Thyroid gland (tissue), 4 donors: Measurements from ENCODE around the gene KIR2DL1. TPM values are rescaled to one million over a fixed set of nuclear protein-coding genes. Genes with fewer than 3 reads are reported as not detected.
"Not testable (repeated sequence)": the region's sequence is repeated elsewhere in the genome, so short reads cannot be mapped to it uniquely, and the experiment has no call there.

Source experiments
- DNase-seq, 2 donors: peaks; one replicate each; pipeline ENCODE4 v3.0.0-alpha.2; 2019
- H3K27ac ChIP-seq, 3 donors: fragments of 200-600 bp; sonication (generic); 1 replicate in 2 of 3; 2 replicates in 1 of 3; pipeline ENCODE4 v1.5.1; 2016 to 2019; ENCODE audit warnings: mild to moderate bottlenecking in 1 of 3, moderate library complexity in 1 of 3
- H3K27me3 ChIP-seq: fragments of 200-600 bp; sonication (generic); one replicate; pipeline ENCODE4 v1.5.1; 2019
- H3K36me3 ChIP-seq, 2 donors: fragments of 200-600 bp; sonication (generic); one replicate each; pipeline ENCODE4 v1.5.1; 2016 to 2019
- H3K4me1 ChIP-seq, 2 donors: fragments of 200-600 bp; sonication (generic); one replicate each; pipeline ENCODE4 v1.5.1; 2017 to 2019
- H3K4me3 ChIP-seq, 3 donors: fragments of 200-600 bp; sonication (generic); replicated peaks in 1 of 3; 1 replicate in 2 of 3; 2 replicates in 1 of 3; pipeline ENCODE4 v1.5.1; 2016; ENCODE audit warnings: mild to moderate bottlenecking in 1 of 3
- H3K9me3 ChIP-seq: fragments of 200-600 bp; sonication (generic); one replicate; pipeline ENCODE4 v1.5.1; 2017
- CTCF ChIP-seq, 6 experiments: fragments of 200-600 bp in 3 of 6; fragments of 450-650 bp in 3 of 6; sonication (generic) in 3 of 6; IDR thresholded peaks; one replicate each; pipeline ENCODE4 v1.5.1; 2016 to 2019; ENCODE audit warnings: antibody characterized with exemption in 6 of 6, mild to moderate bottlenecking in 2 of 6, inconsistent platforms in 1 of 6, moderate library complexity in 1 of 6
- POLR2A ChIP-seq, 2 donors: fragments of 450-650 bp; IDR thresholded peaks; one replicate each; pipeline ENCODE4 v1.6.1; 2017; ENCODE audit warnings: antibody characterized with exemption in 2 of 2, mild to moderate bottlenecking in 2 of 2, moderate library complexity in 1 of 2
- WGBS, 2 donors: methylation state at CpG; one replicate each; pipeline ENCODE4 v1.1.5; 2017; 5-methylcytosine and 5-hydroxymethylcytosine counted together
- intact Hi-C: fragments of 100-400 bp; cut with DNase I; formaldehyde crosslinking; loops from one replicate; pipeline ENCODE4 v1.15.1; 2023
- small RNA-seq: library from RNA; depleted of rRNA; stranded (forward); fragments of <200 nt; gene quantifications from one replicate; pipeline ENCODE3, GENCODE V24; 2016
- total RNA-seq, 4 donors: library from RNA; depleted of rRNA; stranded (reverse); fragments of >200 nt; gene quantifications; one replicate each; pipeline ENCODE4 v1.2.3, GENCODE V29; 2016

The KIR2DL1 gene
- total RNA-seq, 4 donors from 2014 or later, result not detected

- Histone ChIP-seq H3K27me3 (no peaks in the 10 kb centered on the region), H3K9me3 (no peaks in the 10 kb centered on the region), H3K4me3 (no peak overlapping the region), H3K27ac (no peak overlapping the region), H3K4me1 (no peaks in the 10 kb centered on the region), H3K36me3 (no peaks in the 10 kb centered on the region)
- WGBS, 2 donors, result 78 to 82% methylated on average over 15 of the region's 15 CpGs
- DNase-seq, result no peak
- TF ChIP-seq CTCF (IDR thresholded peaks at IDR 0.05) (no peak), POLR2A (IDR thresholded peaks at IDR 0.05) (no peak)
- intact Hi-C loops, result no loop called here
Measured at GRCh38 chr19:54817670-54818536, 48.3 kb downstream of the KIR2DL1 start.

- intact Hi-C loops, H3K4me3 ChIP-seq, H3K36me3 ChIP-seq, DNase-seq, H3K9me3 ChIP-seq, H3K27ac ChIP-seq, H3K27me3 ChIP-seq, H3K4me1 ChIP-seq: not testable (repeated sequence)
- 80 to 82% methylated on average over 4 of the region's 4 CpGs for WGBS, 2 donors
Measured at GRCh38 chr19:54824416-54824815, 54.8 kb downstream of the KIR2DL1 start.

GRCh38 chr19:54825326-54825725, 55.7 kb downstream of the KIR2DL1 start:
- H3K4me1 ChIP-seq, intact Hi-C loops, H3K4me3 ChIP-seq, DNase-seq, H3K9me3 ChIP-seq, H3K27ac ChIP-seq, H3K27me3 ChIP-seq, H3K36me3 ChIP-seq: not testable (repeated sequence)
- WGBS, 2 donors, result 66 to 72% methylated on average over 7 of the region's 7 CpGs

- H3K36me3 ChIP-seq, intact Hi-C loops, H3K4me1 ChIP-seq, H3K4me3 ChIP-seq, H3K27me3 ChIP-seq, DNase-seq, H3K9me3 ChIP-seq, H3K27ac ChIP-seq: not testable (repeated sequence)
- WGBS, 2 donors, result 67 to 77% methylated on average over 8 of the region's 8 CpGs
Measured at GRCh38 chr19:54828064-54828463, 58.5 kb downstream of the KIR2DL1 start.

- WGBS, 2 donors, result 94 to 95% methylated on average over 9 to 14 of the region's 14 CpGs
- DNase-seq, H3K4me1 ChIP-seq, H3K27ac ChIP-seq, H3K9me3 ChIP-seq, H3K27me3 ChIP-seq, H3K36me3 ChIP-seq, intact Hi-C loops, H3K4me3 ChIP-seq: not testable (repeated sequence)
Measured at GRCh38 chr19:54832496-54832895, 62.9 kb downstream of the KIR2DL1 start, which contains the start of gene KIR2DS4. Gene KIR2DS4, plus strand, starts transcription at chr19:54832676.

Small RNAs within 50 kb of the gene (small RNA-seq; reads per million reads assigned to genes)
- not detected for gene KIR3DP1

Other genes with a start within 250 kb of the KIR2DL1 start
- gene LILRA2, start 196.0 kb upstream of the KIR2DL1 start, total RNA-seq, result 1 to 10 TPM in 2 of 4 donors, under 1 TPM in 2; 0.24 to 1.4 (median 0.83) TPM
- gene LILRA1, start 176.2 kb upstream of the KIR2DL1 start, total RNA-seq, result under 1 TPM in 1 of 4 donors, not detected in 3; 0.54 TPM
- 1 to 10 TPM in 1 of 4 donors, under 1 TPM in 3; 0.13 to 1.5 (median 0.44) TPM for gene LILRB1, start 139.3 kb upstream of the KIR2DL1 start, total RNA-seq
- gene LILRB4, start 106.8 kb upstream of the KIR2DL1 start, total RNA-seq, result 1 to 10 TPM; 2.7 to 6.2 (median 3.7) TPM
- gene KIR3DL3, start 45.4 kb upstream of the KIR2DL1 start, total RNA-seq, result not detected
- gene KIR2DL3, start 31.3 kb upstream of the KIR2DL1 start, total RNA-seq, result not detected
- gene KIR2DL4, start 33.8 kb downstream of the KIR2DL1 start, total RNA-seq, result not detected
- not detected for gene KIR3DL1, start 46.7 kb downstream of the KIR2DL1 start, total RNA-seq
- not detected for gene KIR2DS4, start 62.9 kb downstream of the KIR2DL1 start, total RNA-seq
- gene KIR3DL2, start 80.7 kb downstream of the KIR2DL1 start, total RNA-seq, result not detected
- gene FCAR, start 104.4 kb downstream of the KIR2DL1 start, total RNA-seq, result under 1 TPM in 3 of 4 donors, not detected in 1; 0.49 to 0.67 (median 0.67) TPM
- gene NCR1, start 136.4 kb downstream of the KIR2DL1 start, total RNA-seq, result not detected
- not detected for gene NLRP7, start 177.7 kb downstream of the KIR2DL1 start, total RNA-seq
- gene NLRP2, start 196.6 kb downstream of the KIR2DL1 start, total RNA-seq, result 10 to 100 TPM in 3 of 4 donors, 1 to 10 TPM in 1; 3.1 to 17.6 (median 11.1) TPM